ENCODE data around the gene ARHGAP32.
"Not testable (repeated sequence)": the region's sequence is repeated elsewhere in the genome, so short reads cannot be mapped to it uniquely, and the experiment has no call there.

Gene ARHGAP32

DNA sequence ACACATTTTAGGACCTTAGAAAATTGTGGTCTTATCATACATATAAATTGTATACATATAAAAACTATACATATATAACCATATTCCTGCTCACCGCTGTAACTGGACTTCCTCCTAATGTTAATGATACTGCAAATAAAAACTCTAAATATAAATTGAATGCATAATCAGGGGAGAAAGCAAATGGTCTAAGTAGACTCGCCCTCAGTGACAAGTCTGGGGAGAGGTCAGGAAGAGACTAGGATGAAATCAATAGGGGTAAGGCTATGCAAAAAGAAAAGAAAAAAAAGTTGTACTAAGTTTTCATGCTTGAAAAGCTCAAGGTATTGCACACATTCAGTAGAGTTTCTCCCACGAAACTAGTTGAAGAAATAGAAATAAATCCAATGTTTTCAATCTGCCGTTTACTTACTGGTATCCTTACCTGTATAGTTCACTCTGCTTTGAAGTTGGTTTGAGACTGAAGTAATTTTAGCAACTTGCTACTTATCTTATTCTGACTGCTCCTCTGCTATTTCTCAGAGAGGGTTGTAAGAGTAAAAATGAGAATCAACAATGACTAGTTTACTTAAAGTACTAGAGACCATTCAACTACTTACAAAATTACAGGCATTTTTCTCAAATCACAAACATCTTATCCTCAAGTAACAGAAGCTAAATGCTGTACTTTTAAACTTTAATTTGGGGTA, 12.2 kb upstream of the ARHGAP32 start:
- DNase-seq (ENCODE audit: low read depth in 1 of 2, low spot score in 1 of 2), result no peak

DNA sequence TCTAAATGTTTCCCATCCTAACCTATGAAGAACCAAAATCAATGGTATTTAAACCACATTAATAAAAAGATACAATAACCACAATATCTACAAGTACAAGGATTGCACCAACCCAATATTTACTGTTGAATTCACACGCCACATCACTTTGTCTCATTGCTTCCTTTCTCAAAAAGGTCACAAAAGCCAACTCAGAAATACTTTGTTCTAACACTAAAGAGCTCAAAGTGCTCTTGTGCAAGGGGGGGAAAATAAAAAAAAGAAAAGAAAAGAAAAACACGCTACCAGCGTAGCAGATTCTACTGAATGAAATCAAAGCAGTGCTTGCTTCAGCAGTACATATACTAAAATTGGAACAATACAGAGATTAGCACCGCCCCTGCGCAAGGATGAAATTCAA, 10.5 kb upstream of the ARHGAP32 start:
- no peak for DNase-seq (ENCODE audit: low read depth in 1 of 2, low spot score in 1 of 2)

DNA sequence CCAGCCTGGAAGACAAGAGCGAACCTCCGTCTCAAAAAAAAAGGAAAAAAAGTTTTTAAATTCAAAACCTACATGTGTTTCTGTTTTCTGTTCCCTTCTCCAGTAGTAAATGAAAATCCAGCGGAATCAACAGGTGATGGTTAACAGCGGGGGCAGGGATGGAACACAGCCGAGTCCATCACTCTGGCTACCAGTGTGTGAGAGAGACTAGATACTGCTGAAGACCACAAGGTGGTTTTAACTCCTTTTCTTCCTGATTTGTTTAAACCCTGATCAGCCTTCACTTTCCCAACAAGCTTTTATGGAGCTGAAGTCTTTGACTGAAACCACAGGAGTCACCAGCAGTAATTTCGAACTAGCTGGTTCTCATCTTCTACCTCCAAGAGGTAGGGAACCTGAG, 3.6 kb upstream of the ARHGAP32 start:
- no peak for DNase-seq (ENCODE audit: low read depth in 1 of 2, low spot score in 1 of 2)

DNA sequence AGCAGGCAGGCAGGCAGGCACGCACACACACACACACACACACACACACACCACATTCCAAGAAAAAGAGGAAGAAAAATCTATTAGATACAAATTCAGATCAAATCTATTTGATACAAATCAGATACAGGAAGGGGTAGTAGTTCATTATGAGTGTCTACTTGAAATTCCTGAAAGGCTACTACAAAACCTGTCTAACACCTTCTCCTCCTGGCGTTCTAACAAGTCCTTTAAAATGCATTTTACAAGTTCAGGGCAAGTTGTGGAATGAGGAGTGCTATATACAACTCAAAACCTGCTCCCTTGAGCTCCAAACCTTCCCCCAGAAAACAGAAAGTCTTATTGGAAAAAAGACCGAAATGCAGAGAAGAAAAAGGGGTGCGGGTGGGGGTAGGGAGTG, 476 bp downstream of the ARHGAP32 start:
- no peak for DNase-seq (ENCODE audit: low read depth in 1 of 2, low spot score in 1 of 2)

DNA sequence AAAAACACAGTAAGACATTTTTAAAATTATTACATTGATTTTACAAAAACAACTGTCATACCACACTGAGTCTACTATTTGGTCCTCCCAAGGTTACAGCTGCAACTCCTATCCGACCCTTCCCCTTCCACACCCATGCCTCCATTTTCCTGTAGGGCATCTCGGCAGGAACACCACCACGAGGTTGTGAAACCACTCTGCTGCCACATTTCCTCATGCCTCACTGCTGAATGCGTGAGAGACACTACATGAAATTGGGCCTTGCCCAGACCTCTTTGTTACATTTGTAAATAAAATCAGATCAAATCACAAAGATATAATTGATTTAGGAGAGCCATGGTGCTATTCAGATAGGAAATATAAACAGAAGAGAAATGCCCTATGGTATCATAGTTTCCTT, 2.0 kb downstream of the ARHGAP32 start:
- no peak for DNase-seq (ENCODE audit: low read depth in 1 of 2, low spot score in 1 of 2)

DNA sequence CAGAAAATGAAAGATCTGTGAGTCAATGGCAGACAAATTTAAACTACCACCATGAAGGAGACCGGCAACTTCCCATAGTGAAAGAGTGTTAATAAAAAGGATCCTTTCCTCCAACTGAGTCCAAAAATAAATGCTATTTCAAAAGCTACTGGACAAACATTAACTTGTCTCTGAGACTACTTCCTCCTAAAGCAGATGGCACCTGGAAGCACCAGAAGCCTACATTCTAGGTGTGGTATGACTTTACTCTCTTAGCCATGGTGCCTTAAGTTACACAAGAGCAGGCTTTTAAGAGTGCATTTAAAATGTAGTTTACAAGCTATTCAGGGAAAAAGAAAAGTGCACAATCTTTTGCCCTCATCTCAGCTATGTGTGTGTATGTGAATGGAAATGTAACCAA, 2.5 kb downstream of the ARHGAP32 start:
- no peak for DNase-seq (ENCODE audit: low read depth in 1 of 2, low spot score in 1 of 2)

DNA sequence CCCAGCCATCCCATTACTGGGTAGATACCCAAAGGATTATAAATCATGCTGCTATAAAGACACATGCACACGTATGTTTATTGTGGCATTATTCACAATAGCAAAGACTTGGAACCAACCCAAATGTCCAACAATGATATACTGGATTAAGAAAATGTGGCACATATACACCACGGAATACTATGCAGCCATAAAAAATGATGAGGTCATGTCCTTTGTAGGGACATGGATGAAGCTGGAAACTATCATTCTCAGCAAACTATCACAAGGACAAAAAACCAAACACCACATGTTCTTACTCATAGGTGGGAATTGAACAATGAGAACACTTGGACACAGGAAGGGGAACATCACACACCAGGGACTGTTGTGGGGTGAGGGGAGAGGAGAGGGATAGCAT, 7.0 kb downstream of the ARHGAP32 start:
- not testable (repeated sequence) for DNase-seq (ENCODE audit: low read depth in 1 of 2, low spot score in 1 of 2)

DNA sequence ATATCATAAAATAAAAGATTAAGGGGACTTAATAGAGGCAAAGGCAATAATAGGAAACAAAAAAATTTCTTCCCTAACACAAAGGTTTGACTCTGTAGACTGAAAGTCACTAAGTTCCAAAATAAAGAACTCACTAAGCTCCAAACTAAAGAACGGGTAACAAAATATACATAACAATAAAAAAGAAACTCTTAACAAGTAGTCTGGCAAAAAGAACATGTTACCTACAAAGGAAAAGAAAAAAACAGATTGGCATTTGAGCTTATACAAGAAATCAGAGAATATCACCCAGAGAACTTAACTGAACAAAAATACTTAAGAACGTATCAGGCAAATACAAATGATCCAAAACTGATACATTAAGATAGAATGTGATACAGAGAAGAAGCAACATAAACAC, 7.5 kb downstream of the ARHGAP32 start:
- DNase-seq (ENCODE audit: low read depth in 1 of 2, low spot score in 1 of 2), result no peak

DNA sequence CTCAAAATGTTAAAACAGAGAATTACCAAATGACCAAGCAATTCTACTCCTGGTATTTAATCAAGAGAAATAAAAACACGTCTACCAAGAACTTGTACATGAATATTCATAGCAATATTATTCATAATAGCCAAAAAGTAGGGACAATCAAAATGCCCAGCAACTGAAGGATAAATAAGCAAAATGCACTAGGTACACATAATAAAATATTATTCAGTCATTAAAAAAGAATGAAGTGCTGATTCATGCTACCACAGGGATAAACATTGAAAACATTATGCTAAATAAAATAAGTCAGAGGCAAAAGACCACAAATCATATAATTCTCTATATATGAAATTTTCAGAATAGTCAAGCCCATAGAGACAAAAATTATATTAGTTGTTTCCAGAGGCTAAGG, 24.8 kb downstream of the ARHGAP32 start:
- DNase-seq (ENCODE audit: low read depth in 1 of 2, low spot score in 1 of 2), result no peak

DNA sequence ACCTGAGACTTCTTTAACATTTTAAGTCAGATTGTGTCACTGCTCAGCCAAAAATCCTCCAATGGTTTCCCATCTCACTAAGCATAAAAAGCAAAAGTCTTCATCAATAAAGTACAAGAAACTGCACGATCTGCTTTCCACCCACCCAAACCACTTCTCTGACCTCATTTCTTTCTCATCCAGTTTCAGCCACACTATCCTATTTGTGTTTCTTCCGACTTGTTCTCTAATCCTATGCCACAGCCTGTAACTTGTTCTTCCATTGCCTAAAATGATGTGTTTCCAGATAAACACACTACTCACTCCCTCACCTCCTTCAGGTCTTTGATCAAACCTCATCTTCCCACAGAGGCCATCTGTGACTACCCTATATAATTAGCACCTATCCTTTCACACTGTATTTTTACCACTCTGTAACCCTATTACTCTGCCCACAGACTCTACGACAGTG, 28.4 kb downstream of the ARHGAP32 start:
- DNase-seq (ENCODE audit: low read depth in 1 of 2, low spot score in 1 of 2), result no peak

DNA sequence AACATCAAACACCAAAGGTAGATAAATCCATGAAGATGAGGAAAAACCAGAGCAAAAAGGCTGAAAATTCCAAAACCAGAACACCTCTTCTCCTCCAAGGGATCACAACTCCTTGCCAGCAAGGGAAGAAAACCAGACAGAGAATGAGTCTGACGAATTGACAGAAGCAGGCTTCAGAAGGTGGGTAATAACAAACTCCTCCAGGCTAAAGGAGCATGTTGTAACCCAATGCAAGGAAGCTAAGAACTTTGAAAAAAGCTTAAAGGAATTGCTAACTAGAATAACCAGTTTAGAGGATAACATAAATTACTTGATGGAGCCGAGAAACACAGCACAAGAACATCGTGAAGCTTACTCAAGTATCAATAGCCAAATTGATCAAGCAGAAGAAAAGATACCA, 35.0 kb downstream of the ARHGAP32 start:
- DNase-seq (ENCODE audit: low read depth in 1 of 2, low spot score in 1 of 2), result not testable (repeated sequence)

DNA sequence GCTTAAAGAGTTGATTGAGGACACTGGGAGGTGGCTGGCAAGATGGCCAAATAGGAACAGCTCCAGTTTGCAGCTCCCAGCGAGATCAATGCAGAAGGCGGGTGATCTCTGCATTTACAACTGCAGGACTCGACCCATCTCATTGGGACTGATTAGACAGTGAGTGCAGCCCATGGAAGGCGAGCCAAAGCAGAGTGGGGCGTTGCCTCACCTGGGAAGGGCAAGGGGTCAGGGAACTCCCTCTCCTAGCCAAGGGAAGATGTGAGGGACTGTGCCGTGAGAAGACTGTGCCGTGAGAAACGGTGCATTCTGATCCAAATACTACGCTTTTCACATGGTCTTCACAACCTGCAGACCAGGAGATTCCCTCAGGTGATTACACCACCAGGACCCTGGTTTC, 36.4 kb downstream of the ARHGAP32 start:
- DNase-seq (ENCODE audit: low read depth in 1 of 2, low spot score in 1 of 2), result no peak

DNA sequence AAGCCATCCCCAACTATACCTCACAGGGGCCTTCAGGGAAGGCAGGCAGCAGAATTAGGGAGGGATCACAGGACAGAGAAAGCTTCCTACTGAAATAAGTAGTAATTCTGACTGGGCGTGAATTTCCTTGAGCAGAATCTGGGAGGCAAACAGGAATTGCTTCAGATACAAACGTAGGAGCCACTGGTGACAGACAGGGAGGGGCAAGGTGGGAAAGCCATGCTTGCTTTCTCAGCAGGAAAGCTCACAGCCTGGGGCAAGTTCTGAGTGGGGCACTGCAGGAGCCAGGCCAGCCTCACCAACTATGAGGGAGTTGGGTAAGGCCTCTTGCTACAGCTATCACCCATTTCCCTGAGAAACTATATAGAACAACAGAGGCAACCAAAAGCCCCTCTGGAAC, 43.6 kb downstream of the ARHGAP32 start:
- no peak for DNase-seq (ENCODE audit: low read depth in 1 of 2, low spot score in 1 of 2)

DNA sequence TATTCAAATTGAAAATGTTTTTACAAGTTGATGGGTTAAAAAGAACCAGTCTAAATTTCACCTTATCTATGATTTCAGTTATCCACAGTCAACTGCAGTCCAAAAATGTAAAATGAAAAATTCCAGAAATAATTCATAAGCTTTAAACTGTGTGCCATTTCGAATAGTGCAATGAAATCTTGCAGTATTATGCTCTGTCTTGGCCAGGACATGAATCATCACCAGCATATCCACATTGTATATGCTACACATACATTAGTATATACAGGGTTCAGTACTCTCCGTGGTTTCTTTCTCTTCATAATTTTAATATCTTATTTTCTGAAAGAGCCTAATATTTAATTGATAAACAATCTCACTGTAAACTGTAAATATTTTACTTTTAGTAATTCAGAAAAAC, 45.9 kb downstream of the ARHGAP32 start:
- no peak for DNase-seq (ENCODE audit: low read depth in 1 of 2, low spot score in 1 of 2)

DNA sequence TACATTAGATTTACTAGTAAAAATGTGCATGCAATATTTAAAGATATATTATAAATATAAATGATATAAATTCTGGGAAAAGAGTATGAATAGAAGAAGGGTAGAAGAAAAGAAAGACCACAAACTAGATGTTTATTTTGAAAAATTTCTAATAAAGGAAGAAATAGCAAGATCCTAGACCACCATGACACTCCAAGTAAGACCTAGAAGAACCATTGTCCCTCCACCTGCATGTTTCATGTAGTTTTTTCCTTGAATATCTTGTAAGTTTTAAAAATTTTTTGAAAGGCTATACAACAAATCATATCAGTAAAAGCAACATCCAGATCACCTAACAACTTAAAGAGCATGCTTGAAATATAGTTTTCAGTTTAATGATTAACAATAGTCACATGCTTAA, 46.8 kb downstream of the ARHGAP32 start:
- DNase-seq (ENCODE audit: low read depth in 1 of 2, low spot score in 1 of 2), result no peak

DNA sequence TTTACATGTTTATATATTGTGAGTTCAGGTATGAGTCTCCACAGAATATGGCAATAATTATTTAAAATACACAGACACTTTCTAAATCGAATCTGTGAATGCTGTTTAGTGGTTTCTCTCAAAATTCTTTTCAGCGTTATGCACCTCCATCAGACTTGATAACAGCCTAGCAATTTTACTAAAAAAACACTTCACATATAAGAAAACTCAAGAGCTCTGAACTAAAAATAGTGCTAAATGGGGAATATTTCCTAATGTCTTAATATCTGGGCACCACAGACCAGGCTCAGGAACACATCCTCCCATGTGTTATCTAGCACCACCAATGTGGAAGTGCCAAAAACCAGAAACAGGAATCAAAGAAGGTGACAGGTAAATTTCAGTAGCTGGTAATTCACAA, 47.9 kb downstream of the ARHGAP32 start:
- DNase-seq (ENCODE audit: low read depth in 1 of 2, low spot score in 1 of 2), result no peak

DNA sequence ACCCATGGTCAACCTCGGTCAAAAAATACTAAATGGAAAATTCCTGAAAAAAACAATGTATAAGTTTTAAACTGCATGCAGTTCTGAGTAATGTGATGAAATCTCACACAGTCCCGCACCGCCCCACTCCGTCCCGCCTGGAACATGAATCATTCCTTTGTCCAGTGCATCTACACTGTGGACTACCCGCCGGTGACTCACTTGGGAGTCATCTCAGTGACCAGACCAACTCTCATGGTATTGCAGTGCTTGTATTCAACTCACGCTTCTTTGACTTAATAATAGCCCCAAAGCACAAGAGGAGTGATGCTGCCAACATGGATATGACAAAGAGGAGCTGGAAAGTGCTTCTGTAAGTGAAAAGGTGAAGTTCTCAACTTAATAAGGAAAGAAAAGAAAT, 48.8 kb downstream of the ARHGAP32 start:
- no peak for DNase-seq (ENCODE audit: low read depth in 1 of 2, low spot score in 1 of 2)

DNA sequence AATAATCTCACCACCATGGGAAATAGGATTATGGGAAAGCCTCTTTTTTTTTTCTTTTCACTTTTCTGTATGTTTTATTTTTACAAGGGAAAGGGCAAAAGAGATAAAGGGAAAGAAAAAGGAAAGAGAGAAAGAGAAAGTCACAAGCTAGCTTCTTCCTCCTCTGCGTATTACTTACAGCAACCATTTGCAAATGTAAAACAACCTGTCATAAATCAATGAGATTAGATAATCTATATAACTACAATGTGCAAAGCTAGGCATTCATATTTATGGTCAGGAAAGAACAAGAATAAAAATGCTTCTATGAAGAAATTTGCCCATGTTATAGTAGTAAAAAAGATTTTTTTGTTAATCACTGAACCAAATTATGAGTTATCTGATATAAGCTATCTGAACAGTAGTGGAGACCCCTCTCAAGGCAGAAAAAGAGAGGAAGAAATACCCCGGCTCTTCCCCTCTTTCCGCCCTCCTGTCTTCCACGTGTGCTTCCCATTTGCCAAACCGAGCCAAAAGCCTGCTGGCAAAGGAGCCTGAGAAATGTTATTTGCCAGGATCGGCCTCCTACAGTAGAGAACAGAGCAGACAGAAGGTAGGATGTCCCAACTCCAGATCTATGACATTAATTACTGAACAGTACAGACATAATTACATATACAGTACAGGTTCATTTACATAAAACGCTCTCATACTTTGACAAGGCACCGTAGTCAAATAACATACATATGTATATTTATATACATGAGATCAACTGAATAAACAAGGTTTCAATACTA, 50.2 kb downstream of the ARHGAP32 start:
- no peak for DNase-seq (ENCODE audit: low read depth in 1 of 2, low spot score in 1 of 2)

DNA sequence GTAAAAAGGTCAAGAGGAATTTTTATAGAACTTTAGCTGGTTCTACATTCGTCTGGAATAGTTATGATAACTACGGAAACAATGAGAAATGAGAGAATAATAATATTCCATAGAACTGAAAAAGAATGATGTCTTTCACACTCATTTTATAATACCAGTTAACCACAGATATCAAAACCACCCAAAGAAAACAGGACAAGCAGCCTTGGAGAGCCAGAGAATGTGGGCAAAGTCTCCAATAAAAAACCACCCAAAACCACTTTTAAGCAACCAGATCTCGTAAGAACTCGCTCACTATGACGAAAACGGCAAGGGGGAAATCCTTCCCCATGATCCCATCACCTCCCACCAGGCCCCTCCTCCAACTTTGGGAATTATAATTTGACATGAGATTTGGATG, 60.8 kb downstream of the ARHGAP32 start:
- no peak for DNase-seq (ENCODE audit: low read depth in 1 of 2, low spot score in 1 of 2)

DNA sequence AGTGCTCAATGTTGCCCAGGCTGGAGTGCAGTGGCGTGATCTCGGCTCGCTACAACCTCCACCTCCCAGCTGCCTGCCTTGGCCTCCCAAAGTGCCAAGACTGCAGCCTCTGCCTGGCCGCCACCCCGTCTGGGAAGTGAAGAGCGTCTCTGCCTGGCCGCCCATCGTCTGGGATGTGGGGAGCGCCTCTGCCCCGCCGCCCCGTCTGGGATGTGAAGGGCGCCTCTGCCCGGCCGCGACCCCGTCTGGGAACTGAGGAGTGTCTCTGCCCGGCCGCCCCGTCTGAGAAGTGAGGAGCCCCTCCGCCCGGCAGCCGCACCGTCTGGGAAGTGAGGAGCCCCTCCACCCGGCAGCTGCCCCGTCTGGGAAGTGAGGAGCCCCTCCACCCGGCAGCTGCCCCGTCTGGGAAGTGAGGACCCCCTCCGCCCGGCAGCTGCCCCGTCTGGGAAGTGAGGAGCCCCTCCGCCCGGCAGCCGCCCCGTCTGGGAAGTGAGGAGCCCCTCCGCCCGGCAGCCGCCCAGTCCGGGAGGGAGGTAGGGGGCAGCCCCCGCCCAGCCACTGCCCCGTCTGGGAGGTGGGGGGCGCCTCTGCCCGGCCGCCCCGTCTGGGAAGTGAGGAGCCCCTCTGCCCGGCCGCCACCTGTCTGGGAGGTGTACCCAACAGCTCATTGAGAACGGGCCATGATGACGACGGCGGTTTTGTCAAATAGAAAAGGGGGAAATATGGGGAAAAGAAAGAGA, 63.1 kb downstream of the ARHGAP32 start:
- not testable (repeated sequence) for DNase-seq (ENCODE audit: low read depth in 1 of 2, low spot score in 1 of 2)

DNA sequence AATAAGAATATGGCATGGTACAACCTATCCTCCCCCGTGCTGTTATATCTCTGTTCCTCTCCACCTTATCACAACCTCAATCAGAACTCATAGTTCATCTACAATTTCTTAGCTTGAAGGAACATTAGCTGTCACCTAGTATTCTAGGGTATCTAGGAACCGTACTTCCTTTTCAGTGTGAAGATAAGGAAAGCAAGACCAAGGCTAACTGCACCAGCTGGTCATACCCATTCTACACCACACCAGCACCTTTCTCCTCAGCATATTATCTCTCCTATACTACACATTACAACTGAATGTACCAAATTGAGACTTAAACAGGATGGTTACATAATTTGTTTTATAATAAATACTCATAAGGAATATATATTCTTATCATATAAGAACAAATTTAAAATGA, 73.1 kb downstream of the ARHGAP32 start:
- DNase-seq (ENCODE audit: low read depth in 1 of 2, low spot score in 1 of 2), result no peak
